Natural killer cell (primary cell): ENCODE measurements around the gene DNMT1. TPM values are rescaled to one million over a fixed set of nuclear protein-coding genes. Genes with fewer than 3 reads are reported as not detected.

Source experiments
- ATAC-seq, 3 donors: fragments of 150-1000 bp in 2 of 3; fragments of 200-7000 bp in 1 of 3; cut with Tn5 transposase; 1 replicate in 1 of 3; 2 replicates in 2 of 3; pipeline ENCODE4 v1.10.0; 2021; ENCODE audit warnings: mild to moderate bottlenecking in 2 of 3, moderate library complexity in 2 of 3
- DNase-seq, 2 donors: peaks; one replicate each; pipeline versions ENCODE4 v3.0.0 to v3.0.0-alpha.2; 2013 to 2021; ENCODE audit warnings: mixed read lengths in 1 of 2
- H3K27ac ChIP-seq: one replicate; pipeline ENCODE4 v1.5.1; 2013; ENCODE audit warnings: mild to moderate bottlenecking, low read length
- H3K27me3 ChIP-seq: one replicate; pipeline ENCODE4 v1.6.1; 2013; ENCODE audit warnings: low read length; ENCODE audit not compliant: control insufficient read depth, insufficient read depth
- H3K36me3 ChIP-seq: one replicate; pipeline ENCODE4 v1.6.1; 2013; ENCODE audit warnings: low read length; ENCODE audit not compliant: control insufficient read depth, insufficient read depth
- H3K4me1 ChIP-seq: one replicate; pipeline ENCODE4 v1.6.1; 2013; ENCODE audit warnings: low read length; ENCODE audit not compliant: control insufficient read depth, insufficient read depth
- H3K4me3 ChIP-seq: one replicate; pipeline ENCODE4 v1.5.1; 2013; ENCODE audit warnings: low read length
- H3K9me3 ChIP-seq: one replicate; pipeline ENCODE4 v1.6.1; 2013; ENCODE audit warnings: low read length; ENCODE audit not compliant: control insufficient read depth, insufficient read depth
- H3K27ac Mint-ChIP-seq, 2 donors: one replicate each; pipeline ENCODE4 v1.8.0; 2022; ENCODE audit warnings: mild to moderate bottlenecking in 2 of 2, mixed read lengths in 2 of 2, moderate library complexity in 1 of 2
- H3K27me3 Mint-ChIP-seq, 2 donors: one replicate each; pipeline ENCODE4 v1.8.0; 2022; ENCODE audit warnings: low read depth in 2 of 2, mixed read lengths in 2 of 2
- H3K36me3 Mint-ChIP-seq: one replicate; pipeline ENCODE4 v1.8.0; 2022; ENCODE audit warnings: mixed read lengths
- H3K4me1 Mint-ChIP-seq, 2 donors: one replicate each; pipeline ENCODE4 v1.8.0; 2022; ENCODE audit warnings: mixed read lengths in 2 of 2
- H3K4me3 Mint-ChIP-seq: one replicate; pipeline ENCODE4 v1.8.0; 2022; ENCODE audit warnings: mild to moderate bottlenecking, moderate library complexity, mixed read lengths
- H3K9me3 Mint-ChIP-seq, 2 donors: one replicate each; pipeline ENCODE4 v1.8.0; 2022; ENCODE audit warnings: mixed read lengths in 2 of 2
- CTCF ChIP-seq: fragments of 200-600 bp; IDR thresholded peaks from one replicate; pipeline ENCODE4 v1.8.0; 2022; ENCODE audit warnings: antibody characterized with exemption
- WGBS: methylation state at CpG from one replicate; pipeline ENCODE4 v1.1.7; 2013; ENCODE audit warnings: missing lambda C conversion rate; ENCODE audit not compliant: insufficient coverage; 5-methylcytosine and 5-hydroxymethylcytosine counted together
- intact Hi-C: fragments of 100-400 bp; cut with micrococcal nuclease; formaldehyde crosslinking; loops from one replicate; pipeline ENCODE4 v1.14.2; 2022
- total RNA-seq, 4 donors: library from RNA; stranded (reverse); fragments of 120-200 nt in 1 of 4; gene quantifications; one replicate each; pipeline versions ENCODE4 v1.2.3 to v1.2.4, GENCODE V29; 2013 to 2022

Gene DNMT1
- total RNA-seq, 3 donors from 2014 or later (not counting 1 experiment from before 2014, with no cell fraction given), result 266 to 323 (median 275) TPM

GRCh38 chr19:10219678-10220077 lies 24.9 kb upstream of the DNMT1 start:
- Mint-ChIP-seq H3K9me3 (no peaks in the 10 kb centered on the region), H3K36me3 (no peaks in the 10 kb centered on the region)

GRCh38 chr19:10217085-10217484 lies 22.3 kb upstream of the DNMT1 start:
- Histone ChIP-seq H3K9me3 (no peaks in the 10 kb centered on the region), H3K27me3 (no peaks in the 10 kb centered on the region), H3K27ac (no peak overlapping the region), H3K4me3 (no peak overlapping the region), H3K36me3 (no peaks in the 10 kb centered on the region), H3K4me1 (peaks cover 4% of the 10 kb centered on the region)
- DNase-seq, result no peak
- Mint-ChIP-seq H3K27me3 (no peaks in the 10 kb centered on the region), H3K4me1 (no peaks in the 10 kb centered on the region), H3K9me3 (no peaks in the 10 kb centered on the region), H3K4me3 (no peak overlapping the region), H3K27ac (no peak overlapping the region), H3K36me3 (no peaks in the 10 kb centered on the region)
- intact Hi-C loops, result no loop called here
- WGBS, result 94% methylated on average over 9 of the region's 9 CpGs
- TF ChIP-seq CTCF, result no peak
- no peak for ATAC-seq

More at GRCh38 chr19:10219678-10220077, 24.9 kb upstream of the DNMT1 start:
- DNase-seq (peak in 1 of 2 donors; percentile 77), ATAC-seq (peak in 2 of 3 donors; percentile 74 to 77)
- TF ChIP-seq CTCF, result peak; percentile 22
- H3K27me3 ChIP-seq, result no peaks in the 10 kb centered on the region
- H3K4me3 ChIP-seq, result no peak overlapping the region
- Mint-ChIP-seq H3K4me1 (peaks cover 0 to 8% of the 10 kb centered on the region in 2 donors), H3K27me3 (no peaks in the 10 kb centered on the region), H3K27ac (no peak overlapping the region), H3K4me3 (no peak overlapping the region)
- no peaks in the 10 kb centered on the region for H3K36me3 ChIP-seq
- peaks cover 4% of the 10 kb centered on the region for H3K4me1 ChIP-seq
- intact Hi-C loops, result no loop called here
- no peak overlapping the region for H3K27ac ChIP-seq
- WGBS, result 42% methylated on average over 2 of the region's 3 CpGs
- H3K9me3 ChIP-seq, result no peaks in the 10 kb centered on the region

DNA sequence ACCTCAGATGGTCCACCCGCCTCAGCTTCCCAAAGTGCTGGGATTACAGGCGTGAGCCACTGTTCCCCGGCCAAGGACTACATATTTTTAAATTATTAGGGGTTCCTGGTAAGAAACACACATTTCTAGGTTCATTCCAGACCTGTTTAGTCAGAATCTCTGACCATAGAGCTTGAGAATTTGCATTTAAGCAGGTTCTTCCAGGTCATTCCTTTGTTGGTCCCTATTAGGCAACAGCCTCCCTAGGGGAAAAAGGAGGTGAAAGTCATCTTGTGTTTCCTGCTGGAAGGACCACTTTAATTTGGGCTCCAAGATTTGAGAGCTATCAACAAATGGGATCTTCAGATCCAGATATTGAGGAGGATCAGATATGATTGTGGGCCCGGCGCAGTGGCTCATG lies 20.0 kb upstream of the DNMT1 start:
- Histone ChIP-seq H3K27ac (no peak overlapping the region), H3K4me3 (no peak overlapping the region), H3K36me3 (no peaks in the 10 kb centered on the region), H3K4me1 (peaks cover 2% of the 10 kb centered on the region), H3K27me3 (no peaks in the 10 kb centered on the region), H3K9me3 (no peaks in the 10 kb centered on the region)
- no peaks in the 10 kb centered on the region for H3K9me3 Mint-ChIP-seq
- ATAC-seq (no peak), DNase-seq (no peak)
- intact Hi-C loops, result no loop called here
- no peak overlapping the region for H3K27ac Mint-ChIP-seq
- no peaks in the 10 kb centered on the region for H3K4me1 Mint-ChIP-seq
- H3K27me3 Mint-ChIP-seq, result no peaks in the 10 kb centered on the region
- no peak for TF ChIP-seq CTCF
- 90% methylated on average over 5 of the region's 5 CpGs for WGBS
- no peaks in the 10 kb centered on the region for H3K36me3 Mint-ChIP-seq
- no peak overlapping the region for H3K4me3 Mint-ChIP-seq

DNA sequence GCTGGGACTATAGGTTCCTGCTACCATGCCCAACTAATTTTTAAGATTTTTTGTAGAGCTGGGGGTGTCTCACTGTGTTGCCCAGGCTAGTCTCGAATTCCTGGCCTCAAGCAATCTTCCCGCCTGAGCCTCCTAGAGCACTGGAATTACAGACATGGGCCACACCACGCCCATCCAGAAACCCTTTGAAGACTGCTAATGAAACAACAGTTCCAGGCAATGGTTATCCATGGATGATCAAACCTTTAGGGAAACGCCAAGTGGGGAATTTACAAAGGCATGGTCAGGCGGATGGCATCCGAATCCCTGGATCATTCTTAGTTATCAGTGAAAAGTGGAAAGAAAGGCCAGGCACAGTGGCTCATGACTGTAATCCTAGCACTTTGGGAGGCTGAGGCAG lies 16.9 kb upstream of the DNMT1 start:
- Mint-ChIP-seq H3K27ac (no peak overlapping the region), H3K27me3 (no peaks in the 10 kb centered on the region), H3K36me3 (no peaks in the 10 kb centered on the region), H3K4me3 (no peak overlapping the region), H3K9me3 (no peaks in the 10 kb centered on the region), H3K4me1 (no peaks in the 10 kb centered on the region)
- Histone ChIP-seq H3K4me1 (no peaks in the 10 kb centered on the region), H3K9me3 (peaks cover 3% of the 10 kb centered on the region), H3K36me3 (no peaks in the 10 kb centered on the region), H3K4me3 (no peak overlapping the region), H3K27me3 (no peaks in the 10 kb centered on the region), H3K27ac (no peak overlapping the region)
- ATAC-seq (no peak), DNase-seq (no peak)
- intact Hi-C loops, result no loop called here
- WGBS, result 92% methylated on average over 6 of the region's 6 CpGs
- TF ChIP-seq CTCF, result no peak
